ENCODE data around the gene PROZ. TPM values are rescaled to one million over a fixed set of nuclear protein-coding genes. Genes with fewer than 3 reads are reported as not detected.

The PROZ gene
- total RNA-seq, 1 experiment from 2014 or later: not detected

DNA sequence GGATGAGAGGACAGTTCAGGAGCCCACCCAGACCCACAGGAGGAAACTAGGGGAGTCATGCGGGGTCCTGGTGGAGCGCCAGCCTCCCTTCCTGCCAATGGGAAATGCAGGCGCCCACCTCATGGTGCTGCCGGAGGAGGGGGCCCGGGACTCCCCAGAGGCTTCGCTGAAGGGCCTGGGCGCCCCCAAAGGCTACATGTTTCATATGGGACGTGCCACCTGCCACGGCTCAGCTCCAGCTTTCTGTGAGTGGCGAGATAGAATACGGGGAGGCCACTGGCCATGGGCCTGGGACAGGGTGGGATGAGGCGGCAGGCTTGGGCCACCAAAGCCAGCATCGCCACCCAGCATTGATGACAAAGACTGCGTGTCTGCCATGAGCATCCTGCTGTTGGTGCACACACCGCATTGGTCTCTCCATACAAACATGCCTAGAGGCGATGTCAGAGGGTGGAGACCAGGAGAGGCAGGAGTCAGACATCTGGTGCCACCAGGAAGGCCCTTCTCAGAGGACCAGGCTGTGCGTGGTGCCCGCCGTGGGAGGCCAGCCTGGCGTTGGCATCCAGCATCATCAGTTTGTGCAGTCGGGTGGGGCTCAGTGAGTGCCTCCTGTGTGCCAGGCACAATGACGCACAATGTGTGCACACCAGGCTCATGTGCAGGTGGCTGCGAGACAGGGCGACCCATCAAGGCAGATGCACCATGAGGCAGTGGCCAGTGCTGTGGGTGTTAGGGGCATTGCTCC lies 37.1 kb upstream of the PROZ start:
- Histone ChIP-seq H3K79me2 (ENCODE audit: insufficient read depth, low read length) (no peaks in the 10 kb centered on the region), H3K27ac (ENCODE audit: low read depth, low read length) (no peak overlapping the region), H3K4me2 (ENCODE audit: low read length) (no peak overlapping the region), H3K9me2 (ENCODE audit: insufficient read depth) (no peaks in the 10 kb centered on the region), H2AFZ (ENCODE audit: low read depth, low read length, poor library complexity, severe bottlenecking) (no peak overlapping the region), H3K9ac (ENCODE audit: low read length) (no peak overlapping the region), H3K36me3 (ENCODE audit: control insufficient read depth in 1 of 2, insufficient read depth in 2 of 2, low read length in 2 of 2) (no peaks in the 10 kb centered on the region), H3K4me3 (replicated peaks in 1 of 2; ENCODE audit: low read depth in 1 of 2, low read length in 2 of 2) (no peak overlapping the region), H3K4me1 (ENCODE audit: control insufficient read depth in 1 of 2, insufficient read depth in 2 of 2, low read length in 2 of 2) (peaks cover 4 to 21% of the 10 kb centered on the region in 2 experiments; a peak in 3 of 4 replicates), H4K20me1 (ENCODE audit: insufficient read depth) (no peaks in the 10 kb centered on the region), H3K27me3 (ENCODE audit: insufficient read depth, low read length) (0 out of 2 replicates have a peak, but pooled peaks cover 4% of the 10 kb centered on the region), H3K9me3 (ENCODE audit: control insufficient read depth in 1 of 2, insufficient read depth in 1 of 2, low read depth in 1 of 2, low read length in 2 of 2) (no peaks in the 10 kb centered on the region)
- DNase-seq (ENCODE audit: low read depth, low spot score) (no peak), ATAC-seq (no peak)
- intact Hi-C loops (cut with micrococcal nuclease): loop anchor here (5.0 kb wide), 1 partner anchor 84 kb away; no protein-coding TSS in a partner anchor
- RAD21 ChIA-PET (ENCODE audit: low non-redundant PET in 1 of 2, low total read pairs in 2 of 2, uncharacterized antibody in 2 of 2, unreplicated experiment in 2 of 2): no interaction called here
- no peak for TF ChIP-seq TCF7L2 (IDR thresholded peaks at IDR 0.05; ENCODE audit: borderline replicate concordance, extremely low read depth, insufficient read depth, insufficient read length)
- TF ChIP-seq, protein P1, sequence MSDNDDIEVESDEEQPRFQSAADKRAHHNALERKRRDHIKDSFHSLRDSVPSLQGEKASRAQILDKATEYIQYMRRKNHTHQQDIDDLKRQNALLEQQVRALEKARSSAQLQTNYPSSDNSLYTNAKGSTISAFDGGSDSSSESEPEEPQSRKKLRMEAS (IDR thresholded peaks at IDR 0.05): no peak
- TF ChIP-seq, protein P2, sequence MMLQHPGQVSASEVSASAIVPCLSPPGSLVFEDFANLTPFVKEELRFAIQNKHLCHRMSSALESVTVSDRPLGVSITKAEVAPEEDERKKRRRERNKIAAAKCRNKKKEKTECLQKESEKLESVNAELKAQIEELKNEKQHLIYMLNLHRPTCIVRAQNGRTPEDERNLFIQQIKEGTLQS (IDR thresholded peaks at IDR 0.05): no peak
- TF ChIP-seq ZFX (IDR thresholded peaks at IDR 0.05): no peak
- TF ChIP-seq, protein P3, sequence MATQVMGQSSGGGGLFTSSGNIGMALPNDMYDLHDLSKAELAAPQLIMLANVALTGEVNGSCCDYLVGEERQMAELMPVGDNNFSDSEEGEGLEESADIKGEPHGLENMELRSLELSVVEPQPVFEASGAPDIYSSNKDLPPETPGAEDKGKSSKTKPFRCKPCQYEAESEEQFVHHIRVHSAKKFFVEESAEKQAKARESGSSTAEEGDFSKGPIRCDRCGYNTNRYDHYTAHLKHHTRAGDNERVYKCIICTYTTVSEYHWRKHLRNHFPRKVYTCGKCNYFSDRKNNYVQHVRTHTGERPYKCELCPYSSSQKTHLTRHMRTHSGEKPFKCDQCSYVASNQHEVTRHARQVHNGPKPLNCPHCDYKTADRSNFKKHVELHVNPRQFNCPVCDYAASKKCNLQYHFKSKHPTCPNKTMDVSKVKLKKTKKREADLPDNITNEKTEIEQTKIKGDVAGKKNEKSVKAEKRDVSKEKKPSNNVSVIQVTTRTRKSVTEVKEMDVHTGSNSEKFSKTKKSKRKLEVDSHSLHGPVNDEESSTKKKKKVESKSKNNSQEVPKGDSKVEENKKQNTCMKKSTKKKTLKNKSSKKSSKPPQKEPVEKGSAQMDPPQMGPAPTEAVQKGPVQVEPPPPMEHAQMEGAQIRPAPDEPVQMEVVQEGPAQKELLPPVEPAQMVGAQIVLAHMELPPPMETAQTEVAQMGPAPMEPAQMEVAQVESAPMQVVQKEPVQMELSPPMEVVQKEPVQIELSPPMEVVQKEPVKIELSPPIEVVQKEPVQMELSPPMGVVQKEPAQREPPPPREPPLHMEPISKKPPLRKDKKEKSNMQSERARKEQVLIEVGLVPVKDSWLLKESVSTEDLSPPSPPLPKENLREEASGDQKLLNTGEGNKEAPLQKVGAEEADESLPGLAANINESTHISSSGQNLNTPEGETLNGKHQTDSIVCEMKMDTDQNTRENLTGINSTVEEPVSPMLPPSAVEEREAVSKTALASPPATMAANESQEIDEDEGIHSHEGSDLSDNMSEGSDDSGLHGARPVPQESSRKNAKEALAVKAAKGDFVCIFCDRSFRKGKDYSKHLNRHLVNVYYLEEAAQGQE (IDR thresholded peaks at IDR 0.05; ENCODE audit: low read depth): no peak
- no peak for TF ChIP-seq CEBPB (IDR thresholded peaks at IDR 0.05; ENCODE audit: low read depth)
- TF ChIP-seq EZH2phosphoT487 (IDR thresholded peaks at IDR 0.05; ENCODE audit: borderline replicate concordance): no peak
- no peak for TF ChIP-seq RAD21 (IDR thresholded peaks at IDR 0.05; ENCODE audit: low read depth)
- TF ChIP-seq, protein P4, sequence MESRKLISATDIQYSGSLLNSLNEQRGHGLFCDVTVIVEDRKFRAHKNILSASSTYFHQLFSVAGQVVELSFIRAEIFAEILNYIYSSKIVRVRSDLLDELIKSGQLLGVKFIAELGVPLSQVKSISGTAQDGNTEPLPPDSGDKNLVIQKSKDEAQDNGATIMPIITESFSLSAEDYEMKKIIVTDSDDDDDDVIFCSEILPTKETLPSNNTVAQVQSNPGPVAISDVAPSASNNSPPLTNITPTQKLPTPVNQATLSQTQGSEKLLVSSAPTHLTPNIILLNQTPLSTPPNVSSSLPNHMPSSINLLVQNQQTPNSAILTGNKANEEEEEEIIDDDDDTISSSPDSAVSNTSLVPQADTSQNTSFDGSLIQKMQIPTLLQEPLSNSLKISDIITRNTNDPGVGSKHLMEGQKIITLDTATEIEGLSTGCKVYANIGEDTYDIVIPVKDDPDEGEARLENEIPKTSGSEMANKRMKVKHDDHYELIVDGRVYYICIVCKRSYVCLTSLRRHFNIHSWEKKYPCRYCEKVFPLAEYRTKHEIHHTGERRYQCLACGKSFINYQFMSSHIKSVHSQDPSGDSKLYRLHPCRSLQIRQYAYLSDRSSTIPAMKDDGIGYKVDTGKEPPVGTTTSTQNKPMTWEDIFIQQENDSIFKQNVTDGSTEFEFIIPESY (IDR thresholded peaks at IDR 0.05; ENCODE audit: extremely low read depth, insufficient replicate concordance, low read length): no peak
- no peak for TF ChIP-seq SRF (IDR thresholded peaks at IDR 0.05; ENCODE audit: low read depth)
- TF ChIP-seq POLR2A (IDR thresholded peaks at IDR 0.05; ENCODE audit: borderline replicate concordance, extremely low read depth, insufficient read depth, insufficient read length): no peak
- no peak for TF ChIP-seq CBX3 (IDR thresholded peaks at IDR 0.05; ENCODE audit: low read depth)
- TF ChIP-seq YY1 (IDR thresholded peaks at IDR 0.05; ENCODE audit: extremely low read depth, insufficient replicate concordance, low read depth, low read length): no peak
- TF ChIP-seq POLR2AphosphoS5 (IDR thresholded peaks at IDR 0.05; ENCODE audit: low read depth, low read length): no peak
- no peak for TF ChIP-seq FOSL1 (IDR thresholded peaks at IDR 0.05; ENCODE audit: low read depth)
- TF ChIP-seq EZH2 (IDR thresholded peaks at IDR 0.05): no peak
- no peak for TF ChIP-seq ZNF274 (IDR thresholded peaks at IDR 0.05; ENCODE audit: low read depth, low read length)
- TF ChIP-seq SP1 (IDR thresholded peaks at IDR 0.05; ENCODE audit: low read depth): no peak
- TF ChIP-seq JUND (IDR thresholded peaks at IDR 0.05): no peak
- POLR2A ChIA-PET: no interaction called here
- BruUV-seq (replicated peaks): no TSS peak
- CTCF ChIA-PET: no interaction called here

Data from HCT116 (cell line).